UCSD-AML1 (cell line): Measurements from ENCODE around the gene RHOH.
A peak's percentile ranks its signal among the peaks of the same experiment; 100 is the strongest.

Experiments
- DNase-seq: peaks from one replicate; lab custom pipeline; 2025; ENCODE audit not compliant: unreplicated experiment; lab: John Stamatoyannopoulos, UW

The RHOH gene

DNA sequence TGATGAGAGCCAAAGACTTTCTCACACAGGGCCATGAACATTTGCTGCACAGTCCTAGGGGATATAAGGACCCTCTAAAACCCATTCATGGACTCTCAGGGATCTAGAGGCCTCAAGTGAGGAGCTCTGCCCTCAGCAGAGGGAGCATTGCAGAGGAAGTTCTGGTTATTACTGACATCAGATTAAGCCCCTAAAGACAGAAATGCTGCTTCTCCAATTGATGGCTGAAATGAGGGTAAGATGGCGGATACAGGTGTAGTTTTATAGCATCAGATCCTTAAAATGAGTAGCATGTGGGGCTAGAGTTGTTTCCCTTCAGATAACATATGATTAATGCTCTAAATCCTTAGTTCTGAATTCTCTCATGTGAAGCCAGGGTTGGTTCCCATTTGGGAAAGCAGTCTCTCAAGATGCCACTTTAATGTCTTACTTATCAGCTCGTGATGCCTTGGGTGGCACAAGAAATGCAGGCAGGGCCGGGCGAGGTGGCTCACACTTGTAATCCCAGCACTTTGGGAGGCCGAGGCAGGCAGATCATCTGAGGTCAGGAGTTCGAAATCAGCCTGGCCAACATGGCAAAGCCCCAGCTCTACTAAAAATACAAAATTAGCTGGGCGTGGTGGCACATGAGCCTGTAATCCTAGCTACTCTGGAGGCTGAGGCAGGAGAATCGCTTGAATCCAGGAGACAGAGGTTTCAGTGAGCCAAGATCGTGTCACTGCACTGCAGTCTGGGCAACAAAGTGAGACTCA lies 7.9 kb downstream of the RHOH start:
- DNase-seq: no peak

DNA sequence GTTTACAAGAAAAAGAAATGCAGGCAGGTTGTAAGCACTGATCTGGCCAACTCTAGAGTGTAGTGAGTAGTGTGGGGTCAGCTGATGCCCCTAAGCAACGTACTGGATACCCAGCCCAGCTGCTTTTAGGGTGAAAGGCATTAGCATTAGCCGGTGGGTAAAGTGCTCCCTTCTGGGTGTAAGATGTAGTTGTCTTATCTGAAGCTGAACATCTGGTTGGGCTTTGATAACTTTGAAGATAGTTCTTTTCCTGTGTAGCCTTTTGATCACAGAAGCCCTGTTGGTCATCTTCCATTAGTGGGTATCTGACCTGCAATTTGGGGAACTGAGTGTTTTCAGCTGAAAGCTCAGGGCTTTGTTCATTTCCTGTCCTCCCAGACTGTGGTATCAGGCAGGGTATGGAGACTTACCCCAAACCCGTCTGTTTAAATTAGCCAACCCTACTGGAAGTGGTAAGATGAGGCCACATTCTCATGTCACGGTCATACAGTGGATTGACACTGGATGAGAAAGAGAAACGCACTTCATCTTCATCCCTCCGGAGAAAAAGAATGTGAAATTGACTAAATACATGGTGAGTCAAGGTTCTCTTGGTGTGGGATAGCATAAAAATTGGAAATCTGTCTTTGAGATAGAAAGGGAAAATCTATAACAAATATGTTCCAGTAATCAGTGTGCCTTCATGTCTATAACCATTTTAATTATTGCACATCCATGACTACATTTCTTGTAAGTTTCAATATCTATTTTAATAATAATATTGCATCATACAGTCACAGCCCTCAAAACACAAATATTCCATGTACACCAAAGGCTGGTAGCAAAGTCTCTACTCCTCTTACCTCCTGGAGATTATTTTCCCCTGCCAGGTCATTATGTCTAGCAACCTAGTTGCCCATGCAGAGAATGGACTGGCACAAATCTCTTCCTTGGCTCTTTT lies 8.7 kb downstream of the RHOH start:
- peak; percentile 50 for DNase-seq

DNA sequence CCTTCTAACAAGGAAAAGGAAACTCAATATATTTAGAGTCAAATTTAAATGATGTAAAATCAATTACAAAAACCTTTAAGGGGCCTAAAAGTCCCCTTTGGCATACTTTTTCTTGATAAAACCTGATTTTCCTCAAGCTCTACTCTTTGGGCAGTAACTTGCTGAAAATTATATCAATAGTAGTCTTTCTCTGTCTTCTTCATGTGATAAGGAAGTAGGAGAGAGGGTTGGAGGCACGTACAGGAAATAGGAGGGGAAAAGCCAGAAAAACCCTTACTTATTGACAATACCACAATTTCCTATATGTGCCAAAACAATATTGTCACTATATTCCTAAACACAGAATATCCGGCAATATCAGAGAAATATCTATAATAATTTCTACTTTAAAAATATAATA lies 9.6 kb downstream of the RHOH start:
- no peak for DNase-seq

DNA sequence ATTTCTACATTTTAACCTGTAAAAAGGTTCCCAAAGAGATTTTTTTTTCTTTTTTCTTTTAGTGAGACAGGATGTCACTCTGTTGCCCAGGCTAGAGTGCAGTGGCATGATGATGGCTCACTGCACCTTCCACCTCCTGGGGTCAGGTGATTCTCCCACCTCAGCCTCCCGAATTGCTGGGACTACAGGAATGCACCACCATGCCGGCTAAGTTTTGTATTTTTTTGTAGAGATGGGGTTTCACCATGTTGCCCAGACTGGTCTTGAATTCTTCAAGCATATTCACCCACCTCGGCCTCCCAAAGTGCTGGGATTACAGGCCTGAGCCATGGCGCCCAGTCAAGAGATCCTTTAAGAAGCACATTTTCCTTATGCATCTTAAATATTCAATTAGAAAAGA lies 12.6 kb downstream of the RHOH start:
- no peak for DNase-seq

DNA sequence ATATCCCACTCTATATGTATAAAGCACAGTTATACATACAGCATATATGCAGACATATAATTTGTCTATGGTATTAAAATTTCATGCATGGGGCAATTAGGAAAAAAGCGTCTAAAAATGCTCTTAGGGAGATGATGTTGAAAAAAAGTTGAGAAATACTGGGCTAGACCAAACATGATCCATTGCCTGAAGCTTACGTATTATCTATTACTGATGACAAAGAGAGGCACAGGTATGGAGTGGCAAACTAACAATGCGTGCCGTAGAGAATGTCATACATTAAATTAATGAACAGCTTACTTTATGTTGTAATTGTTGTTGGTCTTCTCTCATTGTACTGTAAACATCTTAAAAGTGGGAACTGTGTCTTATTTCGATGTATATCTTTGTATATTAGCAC lies 13.9 kb downstream of the RHOH start:
- DNase-seq: no peak

DNA sequence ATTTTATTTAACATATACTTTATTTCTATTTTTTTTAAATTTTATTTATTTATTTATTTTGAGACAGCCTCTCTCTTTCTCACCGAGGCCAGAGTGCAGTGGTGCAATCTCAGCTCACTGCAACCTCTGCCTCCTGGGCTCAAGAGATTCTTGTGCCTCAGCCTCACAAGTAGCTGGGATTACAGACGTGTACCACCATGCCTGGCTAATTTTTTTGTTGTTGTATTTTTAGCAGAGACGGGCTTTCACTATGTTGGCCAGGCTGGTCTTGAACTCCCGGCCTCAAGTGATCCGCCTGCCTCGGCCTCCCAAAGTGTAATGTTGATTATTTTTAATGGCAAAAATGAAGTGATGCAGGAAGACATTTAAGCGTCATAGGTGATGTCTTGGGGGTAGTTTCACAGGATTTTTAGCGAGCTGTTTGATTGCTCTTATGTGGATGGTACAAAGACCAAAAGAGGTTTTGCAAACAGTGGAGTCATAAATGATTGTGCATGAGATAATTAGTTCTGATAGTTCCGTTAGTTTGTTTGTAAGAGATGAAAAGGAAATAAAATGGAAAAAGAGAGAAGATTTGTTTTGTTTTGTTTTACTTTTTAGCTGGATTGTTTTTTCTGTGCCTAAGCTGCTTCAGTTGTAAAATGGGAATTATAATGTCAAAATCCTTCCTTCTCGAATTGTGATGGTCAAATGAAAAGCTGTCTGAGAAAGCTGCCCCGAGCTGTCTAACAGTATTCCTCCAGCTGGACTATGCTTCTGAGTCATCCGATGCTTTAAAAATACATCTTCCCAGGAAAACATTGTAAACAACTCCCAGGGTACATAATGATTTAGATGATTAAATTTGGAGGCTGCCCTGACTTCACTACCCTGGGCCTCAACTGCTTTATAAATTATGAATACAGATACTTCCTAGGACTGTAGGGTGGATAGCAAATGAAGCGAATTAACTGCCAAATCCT lies 14.7 kb downstream of the RHOH start:
- DNase-seq: no peak

DNA sequence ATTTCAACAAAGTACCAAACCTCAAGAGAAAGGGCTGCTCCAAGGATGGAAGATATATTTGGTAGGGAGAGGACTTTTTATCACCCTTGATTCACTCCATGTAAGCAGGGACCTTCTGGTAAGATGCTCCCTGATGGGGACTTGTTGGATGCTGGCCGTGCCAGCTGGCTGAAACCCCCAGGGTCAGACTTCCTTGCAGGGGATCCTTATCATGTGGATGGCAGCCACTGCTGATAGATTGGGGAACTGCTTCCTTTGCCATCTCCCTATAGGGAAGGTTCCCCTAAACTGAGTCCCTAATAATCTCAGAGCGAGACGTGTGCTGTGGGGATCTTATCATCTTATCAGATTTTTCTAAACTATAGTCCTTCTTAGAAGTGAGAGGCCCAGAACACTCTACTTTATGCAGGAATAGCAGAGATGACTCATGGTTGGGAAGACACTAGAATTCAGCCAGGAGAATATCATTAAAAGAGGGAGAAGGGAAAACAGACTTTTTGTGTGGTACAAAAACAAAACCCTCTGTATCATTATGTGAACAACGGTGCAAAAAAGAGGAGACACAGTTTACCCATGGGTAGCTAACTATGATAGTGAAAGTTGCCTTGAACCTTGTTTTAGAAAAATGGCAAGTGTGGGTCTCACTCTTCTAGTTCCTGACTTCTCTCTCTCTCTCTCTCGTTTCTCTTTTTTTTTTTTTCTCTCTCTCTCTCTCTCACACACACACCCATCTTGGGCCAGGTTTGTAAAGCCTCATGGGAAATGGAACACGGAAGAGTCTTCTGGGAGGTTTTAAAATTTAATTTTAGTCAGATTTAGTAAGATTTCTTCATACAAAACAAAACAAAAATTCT lies 16.1 kb downstream of the RHOH start:
- no peak for DNase-seq

DNA sequence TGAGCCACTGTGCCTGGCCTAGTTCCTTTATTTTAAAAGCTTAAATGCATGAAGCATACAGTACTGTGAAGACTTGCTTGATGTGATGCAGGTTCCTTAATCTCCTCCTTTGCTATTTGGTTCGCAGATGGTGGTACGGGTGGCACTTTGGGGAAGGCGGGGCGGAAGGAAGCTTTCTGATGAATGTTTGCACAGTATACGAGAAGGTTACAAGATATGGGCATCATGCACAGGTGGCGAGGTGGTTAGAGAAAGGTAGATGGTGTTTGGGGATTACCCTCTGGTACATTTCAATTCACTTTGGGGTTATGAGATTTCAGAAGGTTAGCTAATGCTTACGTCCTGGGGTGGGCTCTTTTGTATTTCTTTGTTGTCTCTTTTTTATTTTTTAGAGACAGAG lies 17.2 kb downstream of the RHOH start:
- no peak for DNase-seq

DNA sequence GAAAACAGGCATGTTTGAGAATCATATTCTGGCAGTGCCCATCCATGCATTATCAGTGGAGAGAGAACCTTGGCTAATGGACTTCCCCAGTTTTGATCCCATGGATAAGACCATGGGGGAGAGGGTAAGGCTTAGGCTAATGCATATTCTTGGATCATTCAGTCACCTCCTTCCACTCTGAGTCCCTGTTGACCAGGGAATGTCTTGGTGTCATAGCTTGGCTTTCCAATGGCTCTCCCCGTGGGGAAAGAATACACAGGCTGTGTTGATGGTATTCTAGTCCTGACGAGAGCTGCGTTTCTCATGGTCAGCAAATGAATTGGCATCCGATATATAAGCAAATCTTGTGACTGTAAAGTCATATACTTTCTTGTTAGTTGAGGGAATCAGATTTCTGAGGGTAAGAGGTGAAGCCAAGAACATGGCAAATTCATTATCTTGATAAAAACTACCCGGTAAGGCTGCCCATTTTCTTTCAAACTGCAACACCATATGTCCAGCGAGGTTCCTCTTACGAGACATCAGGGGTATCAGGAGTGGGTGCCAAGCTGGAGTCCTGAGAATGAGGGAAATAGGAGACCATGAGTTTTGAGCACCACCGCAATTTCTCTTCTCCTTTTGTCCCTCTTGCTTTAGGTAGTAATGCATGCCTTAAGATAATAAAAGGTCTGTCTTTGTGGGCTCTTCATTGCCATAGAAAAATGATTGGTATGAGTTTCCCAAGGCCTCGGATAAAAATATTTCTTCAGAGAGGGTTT lies 18.0 kb downstream of the RHOH start:
- DNase-seq: no peak

DNA sequence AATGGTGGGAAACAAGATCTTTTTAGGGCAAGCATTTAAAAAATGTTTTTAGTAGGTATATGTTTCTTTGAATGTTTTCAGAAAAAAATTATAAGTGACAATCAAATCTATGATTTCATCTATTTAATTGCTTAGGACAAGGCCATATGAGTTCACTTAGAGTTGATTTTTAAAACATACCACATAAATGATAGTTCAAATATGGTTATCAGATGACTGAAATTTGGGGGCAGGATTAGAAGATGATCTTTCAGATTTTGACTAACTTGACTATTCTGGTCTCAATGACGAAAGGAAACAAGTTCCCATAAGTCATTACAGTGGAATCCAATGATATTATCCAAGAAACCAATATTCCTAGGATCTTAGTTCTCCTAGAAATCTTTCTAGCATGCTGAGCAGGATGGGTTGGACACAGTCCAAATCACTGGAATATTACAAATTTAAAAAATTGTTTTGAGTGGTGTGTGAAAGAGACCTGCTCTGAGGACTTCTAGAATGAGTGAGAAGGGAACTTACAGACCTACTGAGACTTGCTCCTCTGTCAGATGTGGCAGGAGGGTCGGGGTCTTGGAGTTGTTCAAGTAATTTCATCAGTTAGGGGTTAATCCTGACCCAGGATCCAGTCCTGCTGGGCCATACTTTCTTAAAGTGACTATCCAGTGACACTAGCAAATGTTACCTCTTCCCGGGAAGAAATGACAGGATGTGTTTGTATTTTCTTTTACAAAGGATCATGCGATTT lies 20.0 kb downstream of the RHOH start:
- no peak for DNase-seq

DNA sequence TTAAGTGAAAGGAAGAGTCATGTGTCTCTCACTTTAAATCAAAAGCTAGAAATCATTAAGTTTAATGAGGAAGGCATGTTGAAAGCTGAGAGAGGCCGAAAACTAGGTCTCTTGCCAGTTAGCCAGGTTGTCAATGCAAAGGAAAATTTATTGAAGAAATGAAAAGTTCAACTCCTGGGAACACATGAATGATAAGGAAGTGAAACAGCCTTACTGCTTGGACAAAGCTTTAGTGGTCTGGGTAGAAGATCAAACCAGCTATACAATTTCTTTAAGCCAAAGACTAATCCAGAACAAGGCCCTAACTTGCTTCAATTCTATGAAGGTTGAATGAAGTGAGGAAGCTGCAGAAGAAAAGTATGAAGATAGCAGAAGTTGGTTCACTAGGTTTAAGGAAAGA lies 24.9 kb downstream of the RHOH start:
- no peak for DNase-seq

DNA sequence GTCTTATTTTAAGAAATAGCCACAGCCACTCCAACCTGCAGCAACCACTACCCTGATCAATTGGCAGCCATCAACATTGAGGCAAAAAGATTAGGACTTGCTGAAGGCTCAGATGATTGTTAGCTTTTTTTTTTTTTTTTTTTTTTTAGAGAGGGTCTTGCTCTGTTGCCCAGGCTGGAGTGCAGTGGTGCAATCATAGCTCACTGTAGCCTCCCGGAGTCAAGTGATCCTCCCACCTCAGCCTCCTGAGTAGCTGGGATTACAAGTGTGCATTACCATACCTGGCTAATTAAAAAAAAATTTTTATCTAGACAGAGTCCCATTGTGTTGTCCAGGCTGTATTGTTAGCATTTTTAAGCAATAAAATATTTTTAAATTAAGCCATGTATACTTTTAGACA lies 26.5 kb downstream of the RHOH start:
- DNase-seq: no peak

DNA sequence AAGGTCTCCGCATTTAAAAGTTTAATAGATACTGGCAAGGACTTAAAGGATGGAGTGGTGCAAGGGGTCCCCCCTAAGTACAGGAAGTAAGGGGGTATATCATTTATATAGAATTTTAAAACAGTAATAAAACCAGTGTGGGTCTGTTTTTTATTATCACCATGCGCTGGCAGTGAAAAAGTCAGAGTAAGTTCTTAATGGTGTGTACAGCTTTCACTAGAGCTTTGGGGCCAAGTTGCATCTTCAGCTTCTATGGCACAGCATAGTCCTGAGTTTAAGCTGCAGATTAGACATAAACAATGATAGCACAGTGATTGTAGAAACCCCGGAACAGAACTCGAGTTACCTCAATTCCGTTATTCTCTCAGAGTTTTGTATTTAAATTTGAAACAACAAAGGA lies 27.6 kb downstream of the RHOH start:
- no peak for DNase-seq

DNA sequence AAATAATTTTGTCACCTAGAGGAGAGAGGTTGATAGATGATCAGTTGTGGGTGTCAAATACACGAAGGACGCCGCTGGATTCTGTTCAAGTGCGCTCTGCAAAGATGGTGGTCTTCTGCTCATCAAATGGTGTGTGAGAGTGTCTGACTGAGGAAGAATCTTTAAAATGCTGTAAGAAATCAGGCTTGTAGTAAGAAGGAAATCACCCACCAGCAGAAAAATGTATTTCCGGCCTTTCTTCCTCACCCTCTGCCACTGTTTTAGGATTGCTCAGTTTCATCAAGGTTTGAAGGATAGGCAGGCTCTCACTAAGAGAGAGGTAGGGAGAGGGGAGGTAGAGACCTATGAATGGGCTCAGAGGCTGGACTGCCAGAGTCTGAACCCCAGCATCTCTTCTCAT lies 28.7 kb downstream of the RHOH start:
- DNase-seq: no peak

DNA sequence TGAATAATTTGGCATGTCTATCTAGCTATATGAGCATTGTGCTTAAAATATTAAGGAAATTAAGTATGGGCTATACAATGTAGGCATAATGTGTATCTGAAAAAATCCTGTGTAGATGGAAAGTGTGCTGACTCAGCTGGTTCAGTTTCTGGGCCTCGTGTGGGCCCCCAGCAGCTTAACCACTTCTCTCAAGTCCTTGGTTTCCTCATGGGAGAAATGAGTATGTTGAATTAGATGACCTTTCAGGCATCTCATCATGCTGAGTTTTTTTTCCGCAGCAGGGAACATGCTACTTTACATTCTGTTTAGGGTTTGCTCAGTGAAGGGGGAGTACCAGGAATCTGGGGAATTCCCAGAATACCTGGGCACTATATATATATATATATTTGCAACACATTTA lies 30.5 kb downstream of the RHOH start:
- DNase-seq: no peak

DNA sequence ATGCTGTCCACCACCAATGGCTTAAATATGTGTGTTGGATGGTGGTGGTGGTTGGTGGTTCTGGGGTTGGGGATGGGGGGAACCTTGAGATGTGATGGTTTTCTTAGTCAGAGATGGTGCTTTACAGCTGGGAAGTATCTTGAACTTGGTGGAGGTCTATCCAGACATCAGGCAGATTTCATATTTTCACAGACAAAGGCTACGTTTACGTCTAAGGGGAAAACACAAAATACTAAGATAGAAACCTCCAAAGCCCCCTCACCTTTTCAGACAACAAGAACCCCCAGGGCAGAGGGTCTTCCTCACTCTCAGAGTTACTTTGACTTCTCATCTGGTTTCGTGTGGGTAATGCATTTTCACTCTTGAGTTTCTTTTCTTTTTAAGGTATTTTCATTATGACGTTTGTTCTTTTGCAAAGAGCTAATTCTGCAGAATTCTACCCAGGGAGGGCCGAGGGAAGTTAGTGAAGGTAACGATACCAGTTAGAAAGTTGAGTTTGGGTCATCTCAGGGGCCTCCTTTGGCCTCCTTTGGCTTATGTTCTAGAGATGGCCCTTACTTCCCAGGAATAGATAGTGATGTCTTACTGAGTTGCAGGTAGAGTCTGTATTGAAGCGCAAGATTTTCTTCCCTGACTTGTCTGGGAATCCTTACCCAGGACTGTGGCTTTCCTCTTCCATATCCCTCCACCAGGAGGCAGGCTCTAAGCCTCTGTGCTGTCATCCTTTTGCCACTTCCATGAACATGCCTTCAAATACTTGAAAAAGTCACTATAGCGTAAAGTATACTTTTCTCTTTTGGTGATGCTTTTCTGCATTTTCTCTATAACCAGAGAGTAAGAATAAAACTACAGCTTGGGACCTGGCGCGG lies 31.9 kb downstream of the RHOH start:
- DNase-seq: no peak

DNA sequence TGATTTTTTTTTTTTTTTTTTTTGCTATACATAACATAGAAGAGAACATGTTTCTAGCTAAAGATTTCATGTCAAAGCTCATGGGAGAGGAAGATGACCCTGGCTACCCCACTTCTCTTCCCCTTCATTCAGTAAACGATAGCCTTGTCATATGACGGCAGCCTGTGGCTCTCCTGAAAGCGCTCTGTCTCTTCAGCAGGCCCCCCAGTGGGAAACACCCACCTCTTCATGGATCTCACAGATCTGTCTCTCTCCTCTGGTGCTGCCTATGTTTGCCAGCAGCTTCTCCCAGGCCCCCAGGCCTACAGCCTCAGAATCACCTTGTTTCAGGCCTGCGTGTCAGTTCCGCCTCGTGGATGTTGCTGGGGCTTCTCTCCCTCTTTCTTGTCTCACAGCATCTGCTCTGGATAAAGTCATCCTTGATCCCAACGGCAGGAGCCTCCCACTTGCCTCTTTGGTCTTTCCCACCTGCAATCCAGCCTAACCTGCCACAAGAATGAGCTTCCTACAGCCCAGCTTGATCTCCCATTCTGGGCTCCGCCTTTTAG lies 34.6 kb downstream of the RHOH start:
- no peak for DNase-seq

DNA sequence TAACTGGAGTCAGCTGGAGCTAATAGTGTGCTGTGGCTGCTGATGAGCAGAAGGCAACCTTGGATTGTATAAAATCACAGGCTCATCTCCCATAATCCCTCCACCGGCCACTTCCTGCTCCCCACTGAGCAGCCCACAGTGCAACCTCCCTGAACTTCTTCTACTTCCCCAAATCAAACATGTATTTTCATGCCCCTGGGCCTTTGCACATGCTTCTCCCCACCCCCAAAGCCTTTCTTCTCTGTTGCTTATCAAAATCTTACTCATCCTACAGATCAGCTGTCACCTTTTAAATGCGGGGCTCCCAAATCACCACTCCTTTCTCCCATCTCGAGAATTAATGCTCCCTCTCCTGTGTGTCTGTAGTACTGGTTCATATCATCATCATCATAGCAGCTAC lies 35.8 kb downstream of the RHOH start:
- DNase-seq: no peak
